Activated CD8-positive, alpha-beta memory T cell treated with anti-CD3 and anti-CD28 coated beads, Interleukin-2, amount 50 U/mL, for 48 hours (primary cell): Measurements from ENCODE around the gene ZBTB2.
"Not testable (repeated sequence)": the region's sequence is repeated elsewhere in the genome, so short reads cannot be mapped to it uniquely, and the experiment has no call there.

Experiments used
- DNase-seq: peaks from one replicate; pipeline ENCODE4 v3.0.0-alpha.2; 2020

Gene ZBTB2

DNA sequence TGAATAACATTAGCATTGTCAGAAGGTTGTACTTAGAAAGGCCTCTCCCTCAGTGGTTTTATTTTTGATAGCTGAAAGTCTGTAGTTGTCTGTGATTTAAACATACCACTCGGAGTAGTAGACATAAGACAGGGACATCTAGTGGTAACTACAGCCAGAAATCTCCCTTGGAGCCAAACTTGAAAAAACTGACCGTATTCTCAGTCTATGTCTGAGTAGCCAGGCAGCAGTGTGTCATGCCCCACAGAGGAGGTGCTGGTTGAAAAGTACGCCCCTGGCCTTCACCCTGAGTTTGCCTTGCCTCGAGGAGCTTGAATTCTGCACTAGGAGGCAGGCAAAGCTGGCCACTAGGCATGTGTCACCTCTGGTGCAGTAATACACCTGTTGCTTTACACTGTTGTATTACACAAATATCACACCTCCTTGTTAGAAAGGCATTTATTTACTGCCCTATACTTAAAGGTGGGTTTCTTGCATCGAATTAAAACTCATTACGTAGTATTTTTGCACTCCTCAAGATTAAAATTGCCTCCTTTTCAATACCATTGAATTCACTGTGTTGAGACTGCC is 20.8 kb downstream of the ZBTB2 start:
- DNase-seq, result peak; percentile 39

DNA sequence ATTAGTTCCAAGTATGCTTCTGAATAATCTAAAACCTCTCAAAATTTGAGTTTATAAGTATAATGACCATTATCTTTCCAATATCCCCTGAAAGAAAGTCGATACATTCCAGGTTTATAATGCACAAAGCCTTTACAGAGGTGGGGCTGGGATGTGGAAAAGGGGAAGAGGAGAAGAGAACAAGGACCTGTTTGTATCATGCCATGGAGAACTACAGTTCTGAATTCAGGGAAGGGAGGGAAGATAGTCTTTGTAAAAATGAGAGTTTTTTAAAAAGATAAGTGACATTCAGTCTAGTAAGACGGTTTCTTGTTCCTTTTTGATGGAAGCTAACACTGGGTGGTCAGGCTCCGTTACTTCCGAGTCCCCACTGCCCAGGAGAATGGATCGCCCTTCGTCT is 26.1 kb downstream of the ZBTB2 start:
- no peak for DNase-seq

- no peak for DNase-seq
Observed at GRCh38 chr6:151359486-151359885, 31.9 kb downstream of the ZBTB2 start.

DNA sequence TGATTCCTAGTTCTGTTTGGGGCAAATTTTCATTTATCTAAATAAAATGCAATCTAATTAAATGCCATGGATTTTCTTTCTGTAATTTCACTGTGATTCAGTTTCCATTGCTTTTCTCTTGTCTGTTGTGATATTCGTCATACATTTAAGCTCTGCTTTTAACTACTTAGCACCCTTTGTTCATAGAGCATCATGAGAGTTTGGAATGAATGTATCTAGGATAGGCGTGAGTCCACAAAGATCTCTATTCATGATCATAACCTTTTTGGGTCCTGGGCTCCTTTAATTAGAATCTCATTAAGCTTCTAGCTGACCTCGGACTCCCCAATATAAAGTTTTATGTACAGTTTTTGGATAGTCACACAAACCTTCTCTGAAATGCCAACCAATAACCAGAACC is 32.9 kb downstream of the ZBTB2 start:
- DNase-seq, result no peak

DNA sequence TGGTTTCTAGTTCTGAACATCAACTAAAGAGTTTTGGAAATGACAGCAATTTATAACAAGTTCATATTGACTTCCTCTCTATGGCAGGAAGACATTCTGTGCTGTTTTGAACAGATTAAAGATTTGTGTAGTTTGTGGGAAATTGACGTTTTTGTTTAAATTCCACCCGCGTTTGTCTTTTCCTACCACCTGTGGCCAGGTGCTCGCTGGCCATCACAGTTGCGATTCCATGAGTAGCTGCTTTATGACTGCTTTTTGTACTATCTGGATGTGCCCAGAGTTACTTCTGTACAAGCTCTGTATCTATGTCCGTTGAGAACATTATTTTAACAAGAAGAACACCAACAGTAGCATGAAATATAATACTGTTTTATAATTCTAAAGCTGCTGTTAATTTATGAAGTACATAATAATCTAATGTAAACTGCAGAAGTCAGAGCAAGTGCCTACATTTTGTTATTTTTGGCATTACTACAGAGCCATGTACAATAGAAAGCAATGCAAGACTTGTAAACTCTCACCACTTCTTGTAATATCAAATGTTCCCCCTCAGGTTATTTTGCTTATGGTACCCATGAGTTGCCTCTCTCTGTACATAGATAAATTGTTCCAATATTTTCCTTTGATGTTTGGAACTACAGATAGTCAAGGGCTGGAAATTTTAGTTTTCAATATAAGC is 33.5 kb downstream of the ZBTB2 start:
- no peak for DNase-seq

DNA sequence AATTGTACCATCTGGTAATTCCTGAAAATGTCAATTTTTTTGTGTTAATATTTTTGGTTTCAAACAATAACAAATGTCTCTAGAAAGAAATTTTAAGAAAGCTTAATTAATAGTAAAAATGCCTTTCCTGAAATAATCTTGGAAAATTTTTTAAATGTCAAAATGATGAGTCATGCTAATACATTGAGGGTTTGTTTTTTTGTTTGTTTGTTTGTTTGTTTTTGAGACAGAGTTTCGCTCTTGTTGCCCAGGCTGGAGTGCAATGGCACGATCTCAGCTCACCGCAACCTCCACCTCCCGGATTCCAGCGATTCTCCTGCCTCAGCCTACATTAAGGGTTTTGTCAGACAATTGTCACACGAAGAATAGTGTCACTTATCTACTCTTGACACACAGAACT is 34.4 kb downstream of the ZBTB2 start:
- not testable (repeated sequence) for DNase-seq

GRCh38 chr6:151353795-151354194 is 37.6 kb downstream of the ZBTB2 start:
- no peak for DNase-seq

GRCh38 chr6:151352410-151353396 is 38.7 kb downstream of the ZBTB2 start:
- no peak for DNase-seq

- no peak for DNase-seq
Observed at GRCh38 chr6:151351731-151352130, 39.6 kb downstream of the ZBTB2 start.

- DNase-seq, result no peak
Observed at GRCh38 chr6:151351146-151351700, 40.1 kb downstream of the ZBTB2 start.

GRCh38 chr6:151350442-151351145 is 40.8 kb downstream of the ZBTB2 start:
- DNase-seq, result no peak

GRCh38 chr6:151349651-151350270 is 41.6 kb downstream of the ZBTB2 start:
- DNase-seq, result no peak

GRCh38 chr6:151342750-151343149 is 48.6 kb downstream of the ZBTB2 start:
- not testable (repeated sequence) for DNase-seq

DNA sequence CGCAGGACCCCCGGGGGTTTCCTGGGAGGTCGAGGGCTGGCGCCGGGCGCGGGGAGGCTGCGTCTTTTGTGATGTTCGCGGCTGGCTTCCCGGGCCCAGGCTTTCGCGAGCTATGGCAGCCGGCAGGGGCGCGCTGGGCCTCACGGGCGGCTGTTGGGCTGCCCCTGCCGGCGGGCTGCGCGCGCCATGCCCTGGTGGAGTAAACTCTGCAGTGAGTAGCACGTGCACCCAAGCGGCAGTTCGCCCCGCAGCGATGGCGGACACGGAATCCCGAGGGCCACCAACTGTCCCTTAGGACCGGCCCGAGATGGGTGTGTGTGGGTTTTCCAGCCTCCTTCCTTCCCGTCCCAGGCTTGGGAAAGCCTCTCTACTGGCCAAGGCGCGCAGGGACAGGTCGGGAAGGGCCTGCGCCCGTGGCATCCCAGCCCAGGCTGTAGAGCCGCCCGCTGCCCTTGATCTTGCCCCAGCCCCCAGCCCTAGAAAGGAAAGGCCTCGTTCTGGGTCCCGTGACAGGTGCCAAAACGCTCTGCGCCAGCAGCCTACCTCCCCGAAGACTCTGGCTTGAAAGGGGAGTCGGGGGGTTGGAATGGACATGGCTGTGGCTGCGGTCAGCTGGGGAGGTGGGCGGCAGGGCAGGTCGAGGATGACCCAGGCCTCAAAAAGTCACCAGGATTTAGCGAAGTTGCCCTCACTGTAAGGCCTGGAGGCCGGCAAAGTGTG is 49.7 kb downstream of the ZBTB2 start:
- no peak for DNase-seq

DNA sequence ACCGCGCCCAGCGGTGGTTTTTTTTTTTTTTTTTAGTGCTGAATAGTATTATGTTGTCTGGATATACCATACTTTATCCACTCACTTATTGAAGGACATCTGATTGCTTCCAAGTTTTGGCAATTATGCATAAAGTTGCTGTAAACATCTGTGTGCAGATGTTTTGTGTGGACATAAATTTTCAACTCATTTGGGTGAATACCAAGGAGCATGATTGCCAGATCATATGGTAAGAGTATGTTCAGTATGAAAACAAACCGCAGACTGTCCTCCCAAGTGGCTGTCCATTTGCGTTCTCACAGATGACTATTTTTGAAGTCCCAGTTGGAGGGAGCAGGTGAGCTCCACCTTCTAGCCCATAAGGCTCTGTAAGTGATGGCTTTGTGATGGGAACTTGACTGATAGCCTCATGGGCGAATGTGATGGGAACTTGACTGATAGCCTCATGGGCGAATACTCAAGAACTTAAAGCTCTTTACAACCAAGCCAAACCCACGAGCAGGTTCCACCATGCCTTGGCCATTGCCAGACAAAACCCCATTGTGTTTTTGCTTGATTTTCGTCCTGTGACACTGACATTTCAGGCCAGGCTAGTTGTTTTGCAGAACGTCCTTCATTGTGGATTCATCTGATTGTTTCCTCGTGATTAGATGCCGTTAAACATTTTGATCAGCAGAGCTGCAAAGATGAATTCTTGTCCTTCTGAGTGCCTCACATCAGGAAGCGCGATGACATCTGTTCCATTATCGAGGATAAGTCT is 51.0 kb downstream of the ZBTB2 start:
- no peak for DNase-seq

- DNase-seq, result no peak
Observed at GRCh38 chr6:151339369-151339768, 52.0 kb downstream of the ZBTB2 start.

DNA sequence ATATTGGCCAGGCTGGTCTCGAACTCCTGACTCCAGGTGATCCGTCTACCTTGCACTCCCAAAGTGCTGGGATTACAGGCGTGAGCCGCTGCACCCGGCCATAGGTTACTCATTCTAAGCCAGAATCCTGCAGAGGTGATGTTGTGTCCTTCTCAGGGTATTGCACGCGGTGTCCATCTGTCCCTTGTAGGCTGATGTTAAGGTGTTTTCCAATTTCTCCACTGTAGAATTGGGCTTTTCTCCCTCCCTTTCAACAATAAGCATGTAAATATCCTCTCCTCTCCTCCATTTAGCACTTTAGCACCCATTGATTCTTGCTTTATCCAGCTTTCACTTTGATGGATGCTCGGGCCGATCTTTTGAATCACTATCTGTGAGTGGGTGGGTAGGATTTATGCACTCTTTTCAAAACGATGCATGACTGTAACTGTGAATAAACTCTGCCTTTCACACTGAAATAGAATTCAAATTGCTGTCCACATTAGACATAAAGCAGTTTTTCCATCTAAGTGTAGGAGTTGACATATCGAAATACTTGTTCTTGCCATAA is 52.6 kb downstream of the ZBTB2 start:
- no peak for DNase-seq

DNA sequence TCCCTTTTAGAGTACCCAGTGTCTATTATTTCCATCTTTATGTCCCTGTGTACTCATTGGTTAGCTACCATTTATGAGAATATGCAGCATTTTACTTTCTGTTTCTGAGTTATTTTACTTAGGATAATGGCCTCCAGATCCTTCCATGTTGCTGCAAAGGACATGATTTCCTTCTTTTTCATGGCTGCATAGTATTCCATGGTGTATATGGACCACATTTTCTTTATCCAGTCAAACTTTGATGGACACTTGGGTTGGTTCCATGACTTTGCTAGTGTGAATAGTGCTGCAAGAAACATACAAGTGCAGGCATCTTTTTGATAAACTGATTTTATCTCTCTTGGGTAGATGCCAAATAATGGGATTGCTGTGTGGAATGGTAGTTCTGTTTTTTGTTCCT is 55.4 kb downstream of the ZBTB2 start:
- no peak for DNase-seq

DNA sequence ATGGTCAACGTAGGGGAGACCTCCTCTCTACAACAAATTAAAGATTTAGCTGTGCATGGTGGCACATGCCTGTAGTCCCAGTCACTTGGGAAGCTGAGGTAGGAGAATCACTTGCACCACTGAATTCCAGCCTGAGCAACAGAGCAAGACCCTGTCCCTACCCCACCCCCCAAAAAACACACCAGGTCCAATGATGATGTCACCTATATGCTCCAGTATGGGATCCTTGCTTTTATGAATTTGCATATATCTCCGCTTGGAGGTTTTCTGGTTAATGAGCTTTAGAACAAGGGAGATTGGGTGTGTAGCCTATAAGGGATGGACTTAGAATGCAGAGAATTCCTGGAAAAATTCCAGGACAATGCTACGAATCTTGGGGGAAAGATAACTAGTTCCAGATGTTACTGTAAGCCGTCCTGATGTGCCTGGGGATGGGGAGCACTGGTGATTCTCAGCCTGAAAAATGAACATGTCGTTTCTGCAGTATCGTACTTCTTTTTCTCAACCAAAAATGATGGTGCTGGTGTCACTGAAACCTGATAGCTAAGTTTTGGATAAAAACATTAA is 61.1 kb downstream of the ZBTB2 start:
- no peak for DNase-seq

- DNase-seq, result no peak
Observed at GRCh38 chr6:151327101-151327500, 64.3 kb downstream of the ZBTB2 start.
